B cell (primary cell): Measurements from ENCODE around the gene CACNB2. TPM values are rescaled to one million over a fixed set of nuclear protein-coding genes. Genes with fewer than 3 reads are reported as not detected.

ENCODE experiments used
- ATAC-seq: fragments of 200-7000 bp; cut with Tn5 transposase; one replicate; pipeline ENCODE4 v1.10.0; 2021; ENCODE audit warnings: low read depth, mild to moderate bottlenecking, moderate number of reproducible peaks, moderate library complexity
- CTCF ChIA-PET: fragments of 350-600 bp; sonication (Branson Sonifier 250); formaldehyde crosslinking; loops from one replicate; lab custom pipeline; 2021; ENCODE audit warnings: antibody characterized with exemption, inconsistent platforms; lab: Charles Lee
- POLR2A ChIA-PET: fragments of 350-600 bp; sonication (Branson Sonifier 250); formaldehyde crosslinking; loops from one replicate; lab custom pipeline; 2021; ENCODE audit warnings: antibody characterized with exemption; lab: Charles Lee
- DNase-seq: peaks from one replicate; pipeline ENCODE4 v3.0.0; 2013
- H2AFZ ChIP-seq: 2 replicates; pipeline ENCODE4 v1.6.1; 2012; ENCODE audit warnings: mild to moderate bottlenecking, low read depth, low read length; ENCODE audit not compliant: insufficient read depth, poor library complexity, severe bottlenecking
- H3K27ac ChIP-seq, 2 donors: 1 replicate in 1 of 2; 2 replicates in 1 of 2; pipeline ENCODE4 v1.5.1; 2012 to 2013; ENCODE audit warnings: low read length in 2 of 2, mild to moderate bottlenecking in 2 of 2, moderate library complexity in 1 of 2
- H3K27me3 ChIP-seq, 4 experiments: fragments of 200-600 bp in 1 of 4; sonication (generic) in 1 of 4; replicated peaks in 1 of 4; 1 replicate in 2 of 4; 2 replicates in 2 of 4; pipeline versions ENCODE4 v1.6.1 to v1.7.0; 2013 to 2016; ENCODE audit warnings: low read length in 3 of 4, mild to moderate bottlenecking in 2 of 4, mixed read lengths in 1 of 4, moderate library complexity in 1 of 4; ENCODE audit not compliant: insufficient read depth in 4 of 4, control insufficient read depth in 3 of 4; ENCODE audit errors: control extremely low read depth in 1 of 4
- H3K36me3 ChIP-seq, 2 experiments: replicated peaks in 1 of 2; 1 replicate in 1 of 2; 2 replicates in 1 of 2; pipeline versions ENCODE4 v1.6.1 to v1.7.1; 2013; ENCODE audit warnings: low read length in 1 of 2; ENCODE audit not compliant: insufficient read depth in 2 of 2, control insufficient read depth in 1 of 2; ENCODE audit errors: control extremely low read depth in 1 of 2, extremely low read depth in 1 of 2
- H3K4me1 ChIP-seq, 2 donors: fragments of 200-600 bp in 1 of 2; sonication (generic) in 1 of 2; 1 replicate in 1 of 2; 2 replicates in 1 of 2; pipeline versions ENCODE4 v1.5.1 to v1.6.1; 2013 to 2017; ENCODE audit warnings: low read length in 2 of 2; ENCODE audit not compliant: control insufficient read depth in 2 of 2, insufficient read depth in 2 of 2
- H3K4me2 ChIP-seq: replicated peaks from 2 replicates; pipeline ENCODE3; 2012; ENCODE audit warnings: mild to moderate bottlenecking, low read depth, low read length; ENCODE audit not compliant: poor library complexity, severe bottlenecking
- H3K4me3 ChIP-seq, 5 experiments: fragments of 200-600 bp in 1 of 5; sonication (generic) in 1 of 5; 1 replicate in 3 of 5; 2 replicates in 2 of 5; pipeline versions ENCODE4 v1.5.1 to v1.7.0; 2011 to 2016; ENCODE audit warnings: low read length in 4 of 5, mild to moderate bottlenecking in 4 of 5, low read depth in 2 of 5, control low read depth in 1 of 5, moderate library complexity in 1 of 5; ENCODE audit not compliant: insufficient read depth in 1 of 5; ENCODE audit errors: control extremely low read depth in 1 of 5, extremely low read depth in 1 of 5
- H3K79me2 ChIP-seq: fragments of 200-600 bp; sonication (generic); one replicate; pipeline ENCODE4 v1.6.0; 2016; ENCODE audit warnings: low read length; ENCODE audit not compliant: control insufficient read depth, insufficient read depth
- H3K9ac ChIP-seq: fragments of 200-600 bp; sonication (generic); 2 replicates; pipeline ENCODE4 v1.6.1; 2017; ENCODE audit warnings: mild to moderate bottlenecking, low read length, moderate library complexity
- H3K9me3 ChIP-seq, 3 donors: one replicate each; pipeline versions ENCODE4 v1.6.1 to v1.7.1; 2013; ENCODE audit warnings: low read length in 2 of 3; ENCODE audit not compliant: control insufficient read depth in 2 of 3, insufficient read depth in 1 of 3; ENCODE audit errors: control extremely low read depth in 1 of 3
- H4K20me1 ChIP-seq: 2 replicates; pipeline ENCODE4 v1.6.0; 2012; ENCODE audit warnings: mild to moderate bottlenecking, low read length; ENCODE audit not compliant: insufficient read depth, control insufficient read depth, poor library complexity, severe bottlenecking
- H3K27ac Mint-ChIP-seq: one replicate; pipeline ENCODE4 v1.8.0; 2021; ENCODE audit warnings: mixed read lengths
- H3K27me3 Mint-ChIP-seq: one replicate; pipeline ENCODE4 v1.8.0; 2021; ENCODE audit warnings: mixed read lengths
- H3K4me1 Mint-ChIP-seq: one replicate; pipeline ENCODE4 v1.8.0; 2021; ENCODE audit warnings: mixed read lengths
- H3K4me3 Mint-ChIP-seq: one replicate; pipeline ENCODE4 v1.8.0; 2021; ENCODE audit warnings: mixed read lengths
- H3K9me3 Mint-ChIP-seq: one replicate; pipeline ENCODE4 v1.8.0; 2022; ENCODE audit warnings: mixed read lengths; ENCODE audit not compliant: insufficient read depth
- EZH2 ChIP-seq: IDR thresholded peaks from 2 replicates; pipeline ENCODE4 v1.6.1; 2012; ENCODE audit warnings: borderline replicate concordance, low read depth, mild to moderate bottlenecking, moderate library complexity, low read length; ENCODE audit not compliant: insufficient read depth, poor library complexity, severe bottlenecking
- WGBS: methylation state at CpG from one replicate; pipeline ENCODE4 v1.1.5; 2013; ENCODE audit warnings: missing lambda C conversion rate; ENCODE audit not compliant: insufficient coverage; 5-methylcytosine and 5-hydroxymethylcytosine counted together
- intact Hi-C: fragments of 100-400 bp; cut with micrococcal nuclease; formaldehyde crosslinking; loops from one replicate; pipeline ENCODE4 v1.10.0; 2022
- polyA plus RNA-seq: library from polyadenylated mRNA; depleted of rRNA; stranded (reverse); fragments of >200 nt; gene quantifications from 2 replicates; pipeline ENCODE4 v1.2.3, GENCODE V29; 2012
- total RNA-seq, 2 donors: library from RNA; stranded (reverse); fragments of 120-200 nt in 1 of 2; gene quantifications; 1 replicate in 1 of 2; 2 replicates in 1 of 2; pipeline versions ENCODE4 v1.2.3 to v1.2.4, GENCODE V29; 2013 to 2022
- TF ChIP-seq, protein P1 (sequence below): fragments of 200-600 bp; IDR thresholded peaks from one replicate; pipeline ENCODE4 v1.8.0; 2022; ENCODE audit warnings: antibody characterized with exemption, mild to moderate bottlenecking

CACNB2 gene
- total and polyA plus RNA-seq, 2 donors (not counting 1 experiment from before 2014, with no cell fraction given), result not detected

DNA sequence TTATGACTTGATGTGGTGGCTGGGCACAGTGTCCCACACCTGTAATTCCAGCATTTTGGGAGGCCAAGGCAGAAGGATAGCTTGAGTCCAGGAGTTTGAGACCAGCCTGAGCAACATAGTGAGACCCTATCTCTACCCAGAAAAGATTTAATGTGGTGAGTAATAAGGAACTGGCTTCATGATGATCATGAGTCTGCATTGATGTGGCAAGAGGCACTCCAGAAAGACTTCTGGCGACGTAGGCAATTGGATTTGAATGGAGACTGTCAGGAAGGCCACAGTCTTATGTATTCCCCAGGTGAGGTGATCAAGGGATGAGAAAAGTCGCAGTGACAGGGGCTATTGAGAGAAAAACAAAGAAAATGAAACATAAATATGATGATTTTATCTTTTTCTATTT is 138.0 kb downstream of the CACNB2 start:
- H3K4me1 ChIP-seq, result no peaks in the 10 kb centered on the region
- ChIA-PET CTCF (no interaction called here), POLR2A (no interaction called here)
- H3K36me3 ChIP-seq, result no peaks in the 10 kb centered on the region
- H2AFZ ChIP-seq, result no peak overlapping the region
- H3K4me3 ChIP-seq, result no peak overlapping the region
- H3K4me2 ChIP-seq, result no peak overlapping the region
- intact Hi-C loops, result no loop called here
- no peak for TF ChIP-seq EZH2
- TF ChIP-seq, protein P1, sequence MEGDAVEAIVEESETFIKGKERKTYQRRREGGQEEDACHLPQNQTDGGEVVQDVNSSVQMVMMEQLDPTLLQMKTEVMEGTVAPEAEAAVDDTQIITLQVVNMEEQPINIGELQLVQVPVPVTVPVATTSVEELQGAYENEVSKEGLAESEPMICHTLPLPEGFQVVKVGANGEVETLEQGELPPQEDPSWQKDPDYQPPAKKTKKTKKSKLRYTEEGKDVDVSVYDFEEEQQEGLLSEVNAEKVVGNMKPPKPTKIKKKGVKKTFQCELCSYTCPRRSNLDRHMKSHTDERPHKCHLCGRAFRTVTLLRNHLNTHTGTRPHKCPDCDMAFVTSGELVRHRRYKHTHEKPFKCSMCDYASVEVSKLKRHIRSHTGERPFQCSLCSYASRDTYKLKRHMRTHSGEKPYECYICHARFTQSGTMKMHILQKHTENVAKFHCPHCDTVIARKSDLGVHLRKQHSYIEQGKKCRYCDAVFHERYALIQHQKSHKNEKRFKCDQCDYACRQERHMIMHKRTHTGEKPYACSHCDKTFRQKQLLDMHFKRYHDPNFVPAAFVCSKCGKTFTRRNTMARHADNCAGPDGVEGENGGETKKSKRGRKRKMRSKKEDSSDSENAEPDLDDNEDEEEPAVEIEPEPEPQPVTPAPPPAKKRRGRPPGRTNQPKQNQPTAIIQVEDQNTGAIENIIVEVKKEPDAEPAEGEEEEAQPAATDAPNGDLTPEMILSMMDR, result no peak
- no peak overlapping the region for H3K27ac ChIP-seq
- Mint-ChIP-seq H3K27ac (no peak overlapping the region), H3K27me3 (peaks cover 3% of the 10 kb centered on the region), H3K4me1 (no peaks in the 10 kb centered on the region), H3K9me3 (no peaks in the 10 kb centered on the region), H3K4me3 (no peak overlapping the region)
- DNase-seq, result no peak
- no peak for ATAC-seq
- H3K9me3 ChIP-seq, result no peaks in the 10 kb centered on the region
- no peaks in the 10 kb centered on the region for H3K27me3 ChIP-seq
- H3K79me2 ChIP-seq, result no peaks in the 10 kb centered on the region
- WGBS, result 100% methylated on average over 2 of the region's 3 CpGs
- H3K9ac ChIP-seq, result no peak overlapping the region
- no peaks in the 10 kb centered on the region for H4K20me1 ChIP-seq

- ATAC-seq, result no peak
- TF ChIP-seq, protein P1, result no peak
- no peak for TF ChIP-seq EZH2
- intact Hi-C loops, result no loop called here
These were observed 138.9 kb downstream of the CACNB2 start for GRCh38 chr10:18279173-18279572.

More at GRCh38 chr10:18279173-18279572, 138.9 kb downstream of the CACNB2 start:
- DNase-seq, result no peak
- no peak overlapping the region for H3K4me3 ChIP-seq
- ChIA-PET POLR2A (no interaction called here), CTCF (no interaction called here)
- no CpG with 5 or more reads among the region's 4 CpGs for WGBS
- no peaks in the 10 kb centered on the region for H3K79me2 ChIP-seq
- no peaks in the 10 kb centered on the region for H3K36me3 ChIP-seq
- H2AFZ ChIP-seq, result no peak overlapping the region
- H3K9me3 ChIP-seq, result no peaks in the 10 kb centered on the region
- no peaks in the 10 kb centered on the region for H4K20me1 ChIP-seq
- no peak overlapping the region for H3K9ac ChIP-seq
- no peaks in the 10 kb centered on the region for H3K4me1 ChIP-seq
- H3K27me3 ChIP-seq, result no peaks in the 10 kb centered on the region
- H3K27ac ChIP-seq, result no peak overlapping the region
- Mint-ChIP-seq H3K27me3 (peaks cover 3% of the 10 kb centered on the region), H3K9me3 (no peaks in the 10 kb centered on the region), H3K4me3 (no peak overlapping the region), H3K4me1 (no peaks in the 10 kb centered on the region), H3K27ac (no peak overlapping the region)
- H3K4me2 ChIP-seq, result no peak overlapping the region
